NCI-H446 (cell line): ENCODE results near the gene GDF11.
"Not testable (repeated sequence)": the region's sequence is repeated elsewhere in the genome, so short reads cannot be mapped to it uniquely, and the experiment has no call there.

Experiments used
- DNase-seq, 2 experiments: peaks; one replicate each; lab custom pipeline; 2025; lab: John Stamatoyannopoulos, UW

Gene GDF11

GRCh38 chr12:55741931-55742680 lies 816 bp upstream of the GDF11 start:
- DNase-seq, result no peak

- DNase-seq, result no peak
Measured at GRCh38 chr12:55743406-55744339, 751 bp downstream of the GDF11 start.

GRCh38 chr12:55744340-55745030 lies 1.6 kb downstream of the GDF11 start:
- no peak for DNase-seq

- DNase-seq, result no peak
Measured at GRCh38 chr12:55745361-55746173, 2.6 kb downstream of the GDF11 start.

- DNase-seq, result no peak
Measured at GRCh38 chr12:55746174-55746912, 3.4 kb downstream of the GDF11 start.

- no peak for DNase-seq
Measured at GRCh38 chr12:55746913-55747231, 4.0 kb downstream of the GDF11 start.

- no peak for DNase-seq
Measured at GRCh38 chr12:55748230-55748993, 5.5 kb downstream of the GDF11 start.

GRCh38 chr12:55755246-55755645 lies 12.3 kb downstream of the GDF11 start:
- no peak for DNase-seq

GRCh38 chr12:55757701-55758100 lies 14.8 kb downstream of the GDF11 start:
- no peak for DNase-seq

GRCh38 chr12:55758575-55758974 lies 15.7 kb downstream of the GDF11 start:
- DNase-seq, result not testable (repeated sequence)

GRCh38 chr12:55760663-55761062 lies 17.7 kb downstream of the GDF11 start:
- no peak for DNase-seq

- DNase-seq, result no peak
Measured at GRCh38 chr12:55762646-55763045, 19.7 kb downstream of the GDF11 start.

- DNase-seq, result no peak
Measured at GRCh38 chr12:55765736-55766290, 22.9 kb downstream of the GDF11 start.

GRCh38 chr12:55767156-55767555 lies 24.2 kb downstream of the GDF11 start:
- no peak for DNase-seq

- DNase-seq, result no peak
Measured at GRCh38 chr12:55771736-55772135, 28.8 kb downstream of the GDF11 start.

- DNase-seq, result no peak
Measured at GRCh38 chr12:55777856-55778255, 34.9 kb downstream of the GDF11 start.

- no peak for DNase-seq
Measured at GRCh38 chr12:55780685-55781084, 37.8 kb downstream of the GDF11 start.

GRCh38 chr12:55788546-55788945 lies 45.6 kb downstream of the GDF11 start:
- DNase-seq, result no peak

- no peak for DNase-seq
Measured at GRCh38 chr12:55789171-55789570, 46.2 kb downstream of the GDF11 start.

GRCh38 chr12:55789893-55790292 lies 47.0 kb downstream of the GDF11 start:
- no peak for DNase-seq
